ENCODE results near the gene TP63. TPM values are rescaled to one million over a fixed set of nuclear protein-coding genes. Genes with fewer than 3 reads are reported as not detected.

Gene TP63
- total RNA-seq, 6 experiments from 2014 or later, result 0.06 to 0.55 (median 0.15) TPM; not detected in 3

DNA sequence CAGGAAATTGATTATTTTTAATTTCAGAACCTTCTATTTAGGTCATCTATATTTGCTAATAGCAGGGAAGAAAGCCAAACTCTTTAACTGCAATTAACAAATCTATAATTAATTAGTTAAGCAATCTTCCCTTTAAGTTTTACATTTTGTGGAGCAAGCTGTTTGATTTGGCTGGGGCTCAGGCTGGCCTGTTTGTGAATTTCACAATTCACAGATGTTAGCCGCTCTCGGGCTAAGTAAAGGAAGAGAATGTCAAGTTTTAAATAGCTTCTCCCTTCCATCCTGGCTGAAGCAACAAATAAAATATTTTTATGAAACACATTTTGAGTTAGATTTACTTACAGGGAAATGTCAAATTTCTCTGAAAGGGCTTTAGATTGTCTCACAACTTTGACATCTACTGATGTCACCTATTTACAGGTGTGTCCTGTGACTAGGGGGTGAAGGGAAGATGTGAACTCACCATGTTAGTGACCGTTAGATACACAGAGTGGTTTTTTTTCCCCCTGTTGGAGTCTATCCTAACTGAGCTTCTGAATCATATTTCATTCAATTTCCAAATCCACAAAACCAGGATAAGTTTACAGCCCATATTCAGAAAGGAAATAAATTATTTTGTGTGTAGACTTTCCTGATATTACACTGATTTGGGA, 1.3 kb upstream of the TP63 start:
- no peak for TF ChIP-seq POLR2A (IDR thresholded peaks at IDR 0.05)
- TF ChIP-seq, protein P1, sequence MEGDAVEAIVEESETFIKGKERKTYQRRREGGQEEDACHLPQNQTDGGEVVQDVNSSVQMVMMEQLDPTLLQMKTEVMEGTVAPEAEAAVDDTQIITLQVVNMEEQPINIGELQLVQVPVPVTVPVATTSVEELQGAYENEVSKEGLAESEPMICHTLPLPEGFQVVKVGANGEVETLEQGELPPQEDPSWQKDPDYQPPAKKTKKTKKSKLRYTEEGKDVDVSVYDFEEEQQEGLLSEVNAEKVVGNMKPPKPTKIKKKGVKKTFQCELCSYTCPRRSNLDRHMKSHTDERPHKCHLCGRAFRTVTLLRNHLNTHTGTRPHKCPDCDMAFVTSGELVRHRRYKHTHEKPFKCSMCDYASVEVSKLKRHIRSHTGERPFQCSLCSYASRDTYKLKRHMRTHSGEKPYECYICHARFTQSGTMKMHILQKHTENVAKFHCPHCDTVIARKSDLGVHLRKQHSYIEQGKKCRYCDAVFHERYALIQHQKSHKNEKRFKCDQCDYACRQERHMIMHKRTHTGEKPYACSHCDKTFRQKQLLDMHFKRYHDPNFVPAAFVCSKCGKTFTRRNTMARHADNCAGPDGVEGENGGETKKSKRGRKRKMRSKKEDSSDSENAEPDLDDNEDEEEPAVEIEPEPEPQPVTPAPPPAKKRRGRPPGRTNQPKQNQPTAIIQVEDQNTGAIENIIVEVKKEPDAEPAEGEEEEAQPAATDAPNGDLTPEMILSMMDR (IDR thresholded peaks at IDR 0.05), result no peak
- peak; percentile 53 to 71 (median 69) for DNase-seq
- H3K4me1 ChIP-seq, result peaks cover 0 to 15% (median 2%) of the 10 kb centered on the region in 4 donors
- no peaks in the 10 kb centered on the region for H3K36me3 ChIP-seq
- peak; percentile 85 to 94 (median 88) for ATAC-seq
- 18% methylated on average over 3 of the region's 3 CpGs for WGBS (ENCODE audit: insufficient coverage, low coverage, low lambda C conversion rate, missing lambda C conversion rate)
- no peak overlapping the region for H3K4me3 ChIP-seq
- intact Hi-C loops (cut with DNase I), result no loop called here
- H3K27ac ChIP-seq, result peak overlapping the region in 1 of 3 donors; percentile 29
- no peaks in the 10 kb centered on the region for H3K9me3 ChIP-seq
- H3K27me3 ChIP-seq, result no peaks in the 10 kb centered on the region

DNA sequence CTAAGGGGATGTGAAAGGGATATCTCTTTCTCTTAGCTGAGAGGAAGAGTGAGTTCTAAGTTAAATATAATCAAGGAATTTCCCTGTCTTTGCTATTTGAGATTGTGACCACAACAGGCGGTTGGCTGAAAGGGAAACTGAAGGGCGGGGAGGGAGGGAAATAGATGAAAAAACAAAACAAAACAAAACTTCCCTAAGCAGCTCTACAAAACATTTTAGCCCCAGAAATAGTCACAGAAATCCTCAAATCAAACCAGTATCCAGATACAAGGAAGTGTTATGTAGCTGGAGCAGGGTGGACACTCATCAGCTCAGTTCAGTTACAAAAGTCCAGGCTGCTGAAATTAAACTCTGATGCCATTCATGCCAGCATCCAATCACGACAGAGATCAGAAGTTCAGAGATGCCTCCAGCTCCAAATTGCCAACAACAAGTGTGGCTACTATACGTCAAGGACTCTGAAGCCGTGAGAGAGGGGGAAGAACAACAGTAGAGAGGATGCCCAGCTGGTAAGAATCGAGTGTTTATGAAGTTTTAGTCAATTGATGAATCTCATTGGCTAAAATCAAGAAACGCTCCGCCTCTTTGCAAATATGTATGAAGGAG, 319 bp upstream of the TP63 start:
- TF ChIP-seq, protein P1 (IDR thresholded peaks at IDR 0.05), result no peak
- TF ChIP-seq POLR2A (IDR thresholded peaks at IDR 0.05), result no peak
- ATAC-seq, result peak in 3 of 4 donors; percentile 29 to 66 (median 47)
- Histone ChIP-seq H3K9me3 (no peaks in the 10 kb centered on the region), H3K4me3 (no peak overlapping the region), H3K4me1 (peaks cover 0 to 15% (median 2%) of the 10 kb centered on the region in 4 donors), H3K27ac (peak overlapping the region in 1 of 3 donors; percentile 29), H3K36me3 (no peaks in the 10 kb centered on the region), H3K27me3 (no peaks in the 10 kb centered on the region)
- intact Hi-C loops (cut with DNase I), result no loop called here
- 49% methylated on average over 8 of the region's 8 CpGs for WGBS (ENCODE audit: insufficient coverage, low coverage, low lambda C conversion rate, missing lambda C conversion rate)
- no peak for DNase-seq

DNA sequence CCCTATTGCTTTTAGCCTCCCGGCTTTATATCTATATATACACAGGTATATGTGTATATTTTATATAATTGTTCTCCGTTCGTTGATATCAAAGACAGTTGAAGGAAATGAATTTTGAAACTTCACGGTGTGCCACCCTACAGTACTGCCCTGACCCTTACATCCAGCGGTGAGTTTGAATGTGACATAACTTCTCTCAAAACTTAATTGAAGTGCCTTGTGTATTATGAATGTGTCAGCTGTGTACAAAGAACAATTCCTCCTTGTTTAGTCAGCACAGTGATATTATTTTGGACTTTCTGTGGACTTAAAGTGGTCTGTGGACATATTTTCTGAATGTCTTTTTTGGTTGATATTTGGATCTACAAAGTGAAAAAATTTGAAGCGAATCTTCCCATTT, 220 bp downstream of the TP63 start:
- H3K27ac ChIP-seq, result no peak overlapping the region
- intact Hi-C loops (cut with DNase I), result no loop called here
- H3K36me3 ChIP-seq, result no peaks in the 10 kb centered on the region
- H3K4me1 ChIP-seq, result peaks cover 0 to 15% (median 2%) of the 10 kb centered on the region in 4 donors
- no peak for TF ChIP-seq POLR2A (IDR thresholded peaks at IDR 0.05)
- TF ChIP-seq, protein P1 (IDR thresholded peaks at IDR 0.05), result no peak
- H3K4me3 ChIP-seq, result no peak overlapping the region
- ATAC-seq (no peak), DNase-seq (no peak)
- WGBS (ENCODE audit: insufficient coverage, low coverage, low lambda C conversion rate, missing lambda C conversion rate), result 85% methylated on average over 6 of the region's 6 CpGs
- H3K9me3 ChIP-seq, result no peaks in the 10 kb centered on the region
- H3K27me3 ChIP-seq, result no peaks in the 10 kb centered on the region

DNA sequence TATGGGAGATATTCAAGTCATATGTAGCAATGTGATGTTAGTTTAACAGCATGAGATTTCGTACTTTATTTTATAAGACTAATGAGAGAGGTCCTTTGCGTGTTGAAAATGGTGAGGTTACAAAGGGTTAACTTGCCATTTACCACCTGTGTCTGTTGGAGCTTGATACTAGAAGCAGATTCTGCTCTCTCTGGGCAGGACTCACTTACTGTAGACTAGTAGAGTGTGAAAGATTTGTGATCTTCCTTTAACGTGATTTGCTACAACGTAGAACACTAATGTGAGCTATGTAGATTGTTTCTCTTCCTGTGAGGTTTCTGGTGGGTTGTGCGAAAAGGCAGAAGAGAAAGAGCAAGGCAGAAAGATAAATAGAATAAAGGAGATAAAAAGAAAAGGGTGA, 1.1 kb downstream of the TP63 start:
- H3K27ac ChIP-seq, result no peak overlapping the region
- WGBS (ENCODE audit: insufficient coverage, low coverage, low lambda C conversion rate, missing lambda C conversion rate), result 57% methylated on average over 5 of the region's 5 CpGs
- ATAC-seq (no peak), DNase-seq (no peak)
- H3K9me3 ChIP-seq, result no peaks in the 10 kb centered on the region
- H3K27me3 ChIP-seq, result no peaks in the 10 kb centered on the region
- no peak overlapping the region for H3K4me3 ChIP-seq
- peaks cover 0 to 15% (median 2%) of the 10 kb centered on the region in 4 donors for H3K4me1 ChIP-seq
- no peak for TF ChIP-seq POLR2A (IDR thresholded peaks at IDR 0.05)
- TF ChIP-seq, protein P1 (IDR thresholded peaks at IDR 0.05), result no peak
- intact Hi-C loops (cut with DNase I), result no loop called here
- no peaks in the 10 kb centered on the region for H3K36me3 ChIP-seq
